Muscle of leg (tissue), 11 donors: Measurements from ENCODE around the gene SLC8A1. TPM values are rescaled to one million over a fixed set of nuclear protein-coding genes. Genes with fewer than 3 reads are reported as not detected.

ENCODE experiments used
- DNase-seq: peaks from one replicate; pipeline ENCODE4 v3.0.0; 2013
- H3K27ac ChIP-seq: one replicate; pipeline ENCODE4 v1.5.1; 2013; ENCODE audit warnings: mild to moderate bottlenecking, low read length, control low read depth
- H3K27me3 ChIP-seq: one replicate; pipeline ENCODE4 v1.6.1; 2013; ENCODE audit warnings: low read length; ENCODE audit not compliant: control insufficient read depth, insufficient read depth
- H3K36me3 ChIP-seq: one replicate; pipeline ENCODE4 v1.6.1; 2013; ENCODE audit warnings: low read length; ENCODE audit not compliant: control insufficient read depth, insufficient read depth
- H3K4me1 ChIP-seq: one replicate; pipeline ENCODE4 v1.6.1; 2013; ENCODE audit warnings: low read length; ENCODE audit not compliant: control insufficient read depth, insufficient read depth
- H3K4me3 ChIP-seq: one replicate; pipeline ENCODE4 v1.5.1; 2013; ENCODE audit warnings: low read length, control low read depth
- H3K9me3 ChIP-seq: replicated peaks from 2 replicates; pipeline ENCODE4 v1.6.1; 2013; ENCODE audit warnings: low read depth, low read length; ENCODE audit not compliant: control insufficient read depth
- WGBS: methylation state at CpG from one replicate; pipeline ENCODE4 v1.1.5; 2013; ENCODE audit warnings: missing lambda C conversion rate; ENCODE audit not compliant: insufficient coverage; 5-methylcytosine and 5-hydroxymethylcytosine counted together
- polyA plus RNA-seq, 8 donors: library from polyadenylated mRNA; unstranded; fragments of 120-200 nt; gene quantifications; one replicate each; pipeline versions ENCODE4 v1.2.1 to v1.2.3, GENCODE V29; 2013; ENCODE audit warnings: inconsistent platforms in 1 of 8, low replicate concordance in 1 of 8; ENCODE audit not compliant: insufficient read length in 8 of 8, insufficient read depth in 1 of 8
- total RNA-seq: library from RNA; stranded (reverse); fragments of 120-200 nt; gene quantifications from one replicate; pipeline ENCODE4 v1.2.4, GENCODE V29; 2013

Gene SLC8A1
- total and polyA plus RNA-seq, 9 donors = 4.9 to 36.8 (median 8.9) TPM

DNA sequence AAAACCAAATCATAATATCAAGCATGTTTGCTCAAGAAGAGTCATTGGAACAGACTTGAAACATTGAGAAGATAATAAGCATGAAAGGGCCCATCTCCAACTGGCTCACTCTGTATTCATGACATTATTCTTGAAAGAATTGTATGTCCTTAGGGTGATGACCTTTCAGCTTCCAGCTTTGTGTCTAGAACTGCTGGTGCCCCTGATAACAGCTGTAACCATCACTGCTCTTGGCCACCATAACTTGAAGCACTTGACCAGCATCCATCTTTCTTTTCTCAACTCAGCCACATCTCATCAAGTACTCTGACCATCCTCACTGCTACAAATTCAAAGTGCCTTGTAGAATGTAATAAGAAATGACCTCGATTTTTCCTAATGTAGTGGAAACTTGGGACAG lies 289.9 kb downstream of the SLC8A1 start:
- Histone ChIP-seq H3K27ac (no peak overlapping the region), H3K9me3 (no peaks in the 10 kb centered on the region), H3K27me3 (no peaks in the 10 kb centered on the region), H3K4me1 (peaks cover 11% of the 10 kb centered on the region), H3K36me3 (no peaks in the 10 kb centered on the region), H3K4me3 (no peak overlapping the region)
- no CpG with 5 or more reads among the region's 1 CpG for WGBS
- no peak for DNase-seq

DNA sequence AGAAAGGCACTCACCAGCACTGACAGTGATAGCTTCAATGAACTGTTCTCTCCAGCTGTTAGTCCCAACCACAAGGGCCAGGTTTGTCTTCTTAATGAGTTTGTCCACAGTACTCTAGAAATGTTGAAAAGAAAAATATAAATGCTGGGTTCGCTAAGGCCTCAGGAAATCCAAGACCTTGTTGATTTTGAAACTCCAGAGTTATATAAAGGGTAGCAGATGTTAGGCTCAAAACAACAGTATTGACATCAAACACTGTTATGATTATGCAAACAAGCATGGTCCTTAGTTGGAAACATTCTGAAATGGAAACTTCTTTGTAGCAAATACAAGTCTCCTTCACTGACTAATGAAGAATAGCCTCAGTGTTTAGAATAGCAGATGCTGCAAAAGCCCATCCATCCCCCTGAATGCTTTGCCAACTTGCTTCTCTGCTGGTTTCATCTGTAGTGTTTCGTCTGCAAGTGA lies 291.1 kb downstream of the SLC8A1 start:
- no CpG with 5 or more reads among the region's 2 CpGs for WGBS
- Histone ChIP-seq H3K9me3 (no peaks in the 10 kb centered on the region), H3K27ac (no peak overlapping the region), H3K36me3 (no peaks in the 10 kb centered on the region), H3K4me1 (peaks cover 11% of the 10 kb centered on the region), H3K27me3 (no peaks in the 10 kb centered on the region), H3K4me3 (no peak overlapping the region)
- peak; percentile 63 for DNase-seq

DNA sequence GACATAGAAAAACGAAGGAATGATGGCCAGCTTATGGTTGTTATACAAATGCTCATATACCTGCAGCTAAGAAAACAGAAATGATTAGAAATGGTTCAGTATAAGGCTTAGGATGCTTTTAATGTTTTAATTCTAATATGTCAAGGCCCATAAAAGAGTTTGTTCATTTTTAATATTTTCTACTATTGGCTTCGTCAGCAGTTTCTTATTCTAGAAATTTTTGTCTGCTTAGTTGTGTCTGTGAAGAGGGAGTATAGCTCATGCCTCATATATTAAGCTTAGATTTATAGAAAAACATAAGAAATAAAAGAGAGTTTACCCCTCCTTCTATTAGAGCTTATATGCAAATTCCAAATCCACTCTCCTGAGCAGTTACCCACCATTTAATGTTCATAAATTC lies 292.6 kb downstream of the SLC8A1 start:
- H3K4me1 ChIP-seq = no peaks in the 10 kb centered on the region
- no CpG with 5 or more reads among the region's 2 CpGs for WGBS
- no peaks in the 10 kb centered on the region for H3K27me3 ChIP-seq
- H3K4me3 ChIP-seq = no peak overlapping the region
- no peak overlapping the region for H3K27ac ChIP-seq
- H3K36me3 ChIP-seq = no peaks in the 10 kb centered on the region
- H3K9me3 ChIP-seq = no peaks in the 10 kb centered on the region
- no peak for DNase-seq

- no CpG with 5 or more reads among the region's 5 CpGs for WGBS
- Histone ChIP-seq H3K36me3 (no peaks in the 10 kb centered on the region), H3K27ac (no peak overlapping the region), H3K9me3 (no peaks in the 10 kb centered on the region), H3K27me3 (no peaks in the 10 kb centered on the region), H3K4me1 (no peaks in the 10 kb centered on the region), H3K4me3 (no peak overlapping the region)
- no peak for DNase-seq
Measured at GRCh38 chr2:40158781-40159180, 293.1 kb downstream of the SLC8A1 start.

DNA sequence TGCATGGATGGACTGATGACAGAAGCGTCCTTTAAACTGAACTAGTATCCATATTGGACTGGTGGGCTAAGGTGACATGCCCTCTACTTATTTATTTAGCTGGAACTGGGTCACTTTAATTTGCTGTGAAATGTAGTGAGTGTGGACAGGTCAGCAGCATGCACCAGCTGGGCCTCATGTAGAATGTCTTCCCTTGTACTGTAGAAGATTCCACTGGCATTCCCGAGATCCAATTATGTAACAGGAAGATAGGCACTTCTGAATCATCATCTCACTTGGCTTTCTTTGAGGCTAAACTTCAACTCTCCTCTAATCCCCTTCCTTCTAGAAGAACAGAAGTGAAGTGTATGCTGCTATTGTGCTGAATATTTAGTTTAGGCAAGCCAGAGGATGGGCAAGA lies 296.2 kb downstream of the SLC8A1 start:
- DNase-seq = no peak
- Histone ChIP-seq H3K9me3 (no peaks in the 10 kb centered on the region), H3K4me1 (no peaks in the 10 kb centered on the region), H3K27ac (no peak overlapping the region), H3K27me3 (no peaks in the 10 kb centered on the region), H3K4me3 (no peak overlapping the region), H3K36me3 (no peaks in the 10 kb centered on the region)
- no CpG with 5 or more reads among the region's 2 CpGs for WGBS

DNA sequence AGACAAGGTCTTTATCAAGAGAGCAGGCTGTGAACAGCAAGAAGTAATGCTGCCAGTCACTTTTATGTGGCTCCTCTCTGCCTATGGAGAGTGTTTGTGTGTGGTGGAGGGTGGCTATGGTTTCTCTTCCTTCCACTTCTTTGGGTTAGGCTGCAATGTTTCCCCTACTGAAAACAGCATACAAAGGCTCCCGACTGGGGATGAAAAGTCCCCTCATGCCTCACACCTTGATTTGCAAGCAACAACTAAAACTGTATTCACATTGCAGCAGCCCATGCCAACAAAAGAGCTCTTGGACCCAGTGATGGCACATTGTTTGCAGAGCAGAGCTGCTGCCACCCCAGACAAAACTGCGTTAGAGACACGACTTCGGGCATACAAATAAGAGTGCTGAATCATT lies 301.6 kb downstream of the SLC8A1 start:
- Histone ChIP-seq H3K36me3 (peaks cover 2% of the 10 kb centered on the region), H3K27ac (no peak overlapping the region), H3K27me3 (no peaks in the 10 kb centered on the region), H3K4me1 (no peaks in the 10 kb centered on the region), H3K4me3 (no peak overlapping the region), H3K9me3 (no peaks in the 10 kb centered on the region)
- WGBS = 94% methylated on average over 3 of the region's 4 CpGs
- DNase-seq = no peak

DNA sequence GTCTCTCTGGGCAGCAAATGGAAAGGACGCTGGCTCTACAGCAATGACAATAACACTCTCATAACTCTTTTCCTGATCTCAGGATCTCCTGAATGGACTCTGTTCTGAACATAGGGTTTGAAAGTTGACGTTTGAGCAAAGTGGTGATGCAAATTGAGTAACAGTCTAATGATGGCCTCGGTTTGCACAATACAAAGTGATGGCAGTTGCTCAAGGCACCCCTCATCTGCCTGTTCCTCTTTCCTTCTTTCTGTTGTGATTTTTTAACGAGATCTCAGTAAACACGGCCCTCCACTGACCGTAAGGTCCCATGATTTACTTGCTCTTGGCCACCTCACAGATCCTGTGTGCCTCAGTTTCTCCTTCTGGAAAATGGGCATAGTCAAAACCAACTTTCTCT lies 303.6 kb downstream of the SLC8A1 start:
- Histone ChIP-seq H3K4me3 (no peak overlapping the region), H3K4me1 (no peaks in the 10 kb centered on the region), H3K36me3 (peaks cover 2% of the 10 kb centered on the region), H3K27me3 (no peaks in the 10 kb centered on the region), H3K27ac (no peak overlapping the region), H3K9me3 (no peaks in the 10 kb centered on the region)
- no CpG with 5 or more reads among the region's 6 CpGs for WGBS
- no peak for DNase-seq

DNA sequence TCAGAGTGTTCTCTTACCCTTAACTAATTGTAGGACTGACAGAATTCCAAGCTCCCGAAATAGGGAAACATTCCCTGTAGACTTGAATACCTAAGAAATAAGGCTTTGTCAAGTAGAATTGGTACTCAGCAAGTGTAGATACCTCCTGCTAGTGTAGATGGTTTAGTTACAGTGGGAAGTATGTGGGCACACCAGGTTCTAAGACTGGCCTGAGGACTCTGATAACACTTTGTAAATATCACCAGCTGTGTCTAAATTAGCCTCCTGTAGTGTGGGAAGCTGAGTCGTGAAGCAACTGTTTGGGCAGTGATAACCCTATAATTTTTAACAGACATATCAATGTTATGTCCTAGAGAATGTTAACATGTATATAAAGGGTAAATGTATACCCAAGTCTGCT lies 304.5 kb downstream of the SLC8A1 start:
- H3K36me3 ChIP-seq = peaks cover 2% of the 10 kb centered on the region
- no peak for DNase-seq
- no CpG with 5 or more reads among the region's 2 CpGs for WGBS
- H3K4me3 ChIP-seq = no peak overlapping the region
- H3K27me3 ChIP-seq = no peaks in the 10 kb centered on the region
- H3K27ac ChIP-seq = no peak overlapping the region
- no peaks in the 10 kb centered on the region for H3K9me3 ChIP-seq
- no peaks in the 10 kb centered on the region for H3K4me1 ChIP-seq

DNA sequence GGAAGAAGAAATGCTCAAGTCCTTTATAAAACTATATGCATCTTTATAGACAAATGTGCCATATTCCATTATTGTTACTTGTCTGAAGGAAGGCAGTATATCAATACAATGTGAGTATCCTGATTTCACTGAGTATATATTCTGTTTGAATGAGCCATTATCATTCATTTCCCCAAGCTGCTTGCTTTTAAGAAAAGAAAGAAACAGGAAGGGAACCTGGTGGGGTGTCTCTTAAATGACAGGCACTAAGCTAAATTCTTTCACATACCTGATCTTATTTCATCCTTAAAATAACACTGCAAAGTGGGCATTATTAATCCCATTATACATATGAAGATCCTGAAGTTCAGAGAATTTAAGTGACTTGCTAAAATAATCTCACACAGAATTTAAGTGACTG lies 307.9 kb downstream of the SLC8A1 start:
- Histone ChIP-seq H3K27ac (no peak overlapping the region), H3K9me3 (no peaks in the 10 kb centered on the region), H3K27me3 (no peaks in the 10 kb centered on the region), H3K36me3 (peaks cover 2% of the 10 kb centered on the region), H3K4me3 (no peak overlapping the region), H3K4me1 (no peaks in the 10 kb centered on the region)
- no peak for DNase-seq

DNA sequence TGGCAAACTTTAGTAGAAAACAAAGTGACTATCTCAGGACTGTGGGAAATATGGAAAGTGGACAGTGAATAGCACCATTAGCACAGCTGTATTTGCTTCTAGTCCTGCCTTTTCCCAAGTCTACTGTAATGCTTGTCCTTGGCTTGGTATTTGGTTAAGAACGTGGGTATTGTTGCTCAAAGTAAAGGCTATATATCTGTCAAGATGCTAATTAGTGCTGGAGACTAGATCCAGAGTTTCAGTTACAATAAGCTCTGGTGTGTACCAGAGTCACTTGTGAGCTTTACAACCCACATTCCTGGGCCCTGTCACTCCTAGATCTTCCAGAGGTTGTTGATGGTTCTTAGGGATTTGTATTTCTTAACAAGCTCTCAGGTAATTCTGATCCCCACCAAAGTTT lies 313.6 kb downstream of the SLC8A1 start:
- Histone ChIP-seq H3K9me3 (no peaks in the 10 kb centered on the region), H3K27me3 (no peaks in the 10 kb centered on the region), H3K27ac (no peak overlapping the region), H3K4me3 (no peak overlapping the region), H3K4me1 (no peaks in the 10 kb centered on the region), H3K36me3 (no peaks in the 10 kb centered on the region)
- no CpG with 5 or more reads among the region's 1 CpG for WGBS
- no peak for DNase-seq

DNA sequence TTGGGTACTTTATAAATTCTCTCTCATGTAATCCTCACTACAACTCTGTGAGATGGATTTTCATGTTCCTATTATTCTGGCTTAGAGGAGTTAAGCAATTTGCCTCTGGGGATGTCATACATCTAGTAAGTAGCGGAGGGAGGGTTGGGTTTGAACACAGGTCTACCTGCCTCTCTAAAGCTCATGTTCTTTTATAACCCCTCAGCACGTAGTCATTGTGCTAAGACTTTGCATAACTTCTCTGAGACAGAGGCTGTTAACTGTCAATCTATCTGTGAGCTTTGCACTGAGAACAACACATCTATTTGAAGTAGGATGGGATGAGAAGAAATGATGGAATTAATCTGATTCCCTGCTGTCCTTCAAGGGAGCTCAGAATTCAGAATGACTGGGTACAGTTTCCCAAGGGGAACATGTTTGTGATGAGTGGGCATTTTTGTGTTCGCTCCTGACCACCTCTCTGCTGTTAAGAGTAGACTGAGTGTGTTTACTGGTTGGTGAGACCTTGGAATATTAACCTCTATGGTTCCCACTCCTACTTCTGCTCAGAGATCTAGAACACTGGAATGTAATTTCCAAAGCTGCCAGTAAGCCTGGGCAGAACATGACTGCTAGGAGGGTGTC lies 320.7 kb downstream of the SLC8A1 start:
- Histone ChIP-seq H3K4me3 (no peak overlapping the region), H3K27ac (no peak overlapping the region)

More for the DNA sequence above, 320.7 kb downstream of the SLC8A1 start:
- no peaks in the 10 kb centered on the region for H3K9me3 ChIP-seq
- no peaks in the 10 kb centered on the region for H3K36me3 ChIP-seq
- no CpG with 5 or more reads among the region's 3 CpGs for WGBS
- H3K27me3 ChIP-seq = no peaks in the 10 kb centered on the region
- no peak for DNase-seq
- peaks cover 8% of the 10 kb centered on the region for H3K4me1 ChIP-seq
